Natural killer cell (primary cell): ENCODE measurements around the gene AMELX. TPM values are rescaled to one million over a fixed set of nuclear protein-coding genes. Genes with fewer than 3 reads are reported as not detected.

Experiments used
- ATAC-seq, 3 donors: fragments of 150-1000 bp in 2 of 3; fragments of 200-7000 bp in 1 of 3; cut with Tn5 transposase; 1 replicate in 1 of 3; 2 replicates in 2 of 3; pipeline ENCODE4 v1.10.0; 2021; ENCODE audit warnings: mild to moderate bottlenecking in 2 of 3, moderate library complexity in 2 of 3
- DNase-seq, 2 donors: peaks; one replicate each; pipeline versions ENCODE4 v3.0.0 to v3.0.0-alpha.2; 2013 to 2021; ENCODE audit warnings: mixed read lengths in 1 of 2
- H3K27ac ChIP-seq: one replicate; pipeline ENCODE4 v1.5.1; 2013; ENCODE audit warnings: mild to moderate bottlenecking, low read length
- H3K27me3 ChIP-seq: one replicate; pipeline ENCODE4 v1.6.1; 2013; ENCODE audit warnings: low read length; ENCODE audit not compliant: control insufficient read depth, insufficient read depth
- H3K36me3 ChIP-seq: one replicate; pipeline ENCODE4 v1.6.1; 2013; ENCODE audit warnings: low read length; ENCODE audit not compliant: control insufficient read depth, insufficient read depth
- H3K4me1 ChIP-seq: one replicate; pipeline ENCODE4 v1.6.1; 2013; ENCODE audit warnings: low read length; ENCODE audit not compliant: control insufficient read depth, insufficient read depth
- H3K4me3 ChIP-seq: one replicate; pipeline ENCODE4 v1.5.1; 2013; ENCODE audit warnings: low read length
- H3K9me3 ChIP-seq: one replicate; pipeline ENCODE4 v1.6.1; 2013; ENCODE audit warnings: low read length; ENCODE audit not compliant: control insufficient read depth, insufficient read depth
- H3K27ac Mint-ChIP-seq, 2 donors: one replicate each; pipeline ENCODE4 v1.8.0; 2022; ENCODE audit warnings: mild to moderate bottlenecking in 2 of 2, mixed read lengths in 2 of 2, moderate library complexity in 1 of 2
- H3K27me3 Mint-ChIP-seq, 2 donors: one replicate each; pipeline ENCODE4 v1.8.0; 2022; ENCODE audit warnings: low read depth in 2 of 2, mixed read lengths in 2 of 2
- H3K36me3 Mint-ChIP-seq: one replicate; pipeline ENCODE4 v1.8.0; 2022; ENCODE audit warnings: mixed read lengths
- H3K4me1 Mint-ChIP-seq, 2 donors: one replicate each; pipeline ENCODE4 v1.8.0; 2022; ENCODE audit warnings: mixed read lengths in 2 of 2
- H3K4me3 Mint-ChIP-seq: one replicate; pipeline ENCODE4 v1.8.0; 2022; ENCODE audit warnings: mild to moderate bottlenecking, moderate library complexity, mixed read lengths
- H3K9me3 Mint-ChIP-seq, 2 donors: one replicate each; pipeline ENCODE4 v1.8.0; 2022; ENCODE audit warnings: mixed read lengths in 2 of 2
- WGBS: methylation state at CpG from one replicate; pipeline ENCODE4 v1.1.7; 2013; ENCODE audit warnings: missing lambda C conversion rate; ENCODE audit not compliant: insufficient coverage; 5-methylcytosine and 5-hydroxymethylcytosine counted together
- intact Hi-C: fragments of 100-400 bp; cut with micrococcal nuclease; formaldehyde crosslinking; loops from one replicate; pipeline ENCODE4 v1.14.2; 2022
- total RNA-seq, 4 donors: library from RNA; stranded (reverse); fragments of 120-200 nt in 1 of 4; gene quantifications; one replicate each; pipeline versions ENCODE4 v1.2.3 to v1.2.4, GENCODE V29; 2013 to 2022
- TF ChIP-seq, protein P1 (sequence below): fragments of 200-600 bp; IDR thresholded peaks from one replicate; pipeline ENCODE4 v1.8.0; 2022; ENCODE audit warnings: antibody characterized with exemption

AMELX gene
- total RNA-seq, 3 donors from 2014 or later (not counting 1 experiment from before 2014, with no cell fraction given), result not detected

DNA sequence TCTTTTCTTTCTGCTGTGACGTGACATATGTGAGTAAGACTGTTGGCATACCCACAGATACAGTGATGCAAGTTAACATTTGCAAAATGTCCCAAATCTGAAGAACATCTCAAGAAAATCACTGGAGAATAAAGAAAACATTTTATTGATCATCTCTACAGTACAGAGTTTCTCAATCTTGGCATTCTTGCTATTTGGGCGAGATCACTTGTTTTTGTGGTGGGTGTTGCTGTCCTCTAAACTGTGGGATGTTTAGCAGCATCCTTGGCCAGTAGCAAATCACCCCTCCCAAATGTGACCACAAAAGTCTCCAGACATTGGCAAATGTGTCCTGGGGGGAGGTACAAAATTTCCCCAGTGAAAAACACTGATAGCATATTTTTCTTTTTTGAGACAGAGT is 28.8 kb downstream of the AMELX start:
- Histone ChIP-seq H3K4me3 (no peak overlapping the region), H3K9me3 (no peaks in the 10 kb centered on the region), H3K4me1 (no peaks in the 10 kb centered on the region), H3K27me3 (no peaks in the 10 kb centered on the region), H3K36me3 (no peaks in the 10 kb centered on the region), H3K27ac (no peak overlapping the region)
- 100% methylated on average over 1 of the region's 2 CpGs for WGBS
- Mint-ChIP-seq H3K4me1 (no peaks in the 10 kb centered on the region), H3K4me3 (no peak overlapping the region), H3K27ac (no peak overlapping the region), H3K36me3 (no peaks in the 10 kb centered on the region), H3K27me3 (no peaks in the 10 kb centered on the region), H3K9me3 (no peaks in the 10 kb centered on the region)
- TF ChIP-seq, protein P1, sequence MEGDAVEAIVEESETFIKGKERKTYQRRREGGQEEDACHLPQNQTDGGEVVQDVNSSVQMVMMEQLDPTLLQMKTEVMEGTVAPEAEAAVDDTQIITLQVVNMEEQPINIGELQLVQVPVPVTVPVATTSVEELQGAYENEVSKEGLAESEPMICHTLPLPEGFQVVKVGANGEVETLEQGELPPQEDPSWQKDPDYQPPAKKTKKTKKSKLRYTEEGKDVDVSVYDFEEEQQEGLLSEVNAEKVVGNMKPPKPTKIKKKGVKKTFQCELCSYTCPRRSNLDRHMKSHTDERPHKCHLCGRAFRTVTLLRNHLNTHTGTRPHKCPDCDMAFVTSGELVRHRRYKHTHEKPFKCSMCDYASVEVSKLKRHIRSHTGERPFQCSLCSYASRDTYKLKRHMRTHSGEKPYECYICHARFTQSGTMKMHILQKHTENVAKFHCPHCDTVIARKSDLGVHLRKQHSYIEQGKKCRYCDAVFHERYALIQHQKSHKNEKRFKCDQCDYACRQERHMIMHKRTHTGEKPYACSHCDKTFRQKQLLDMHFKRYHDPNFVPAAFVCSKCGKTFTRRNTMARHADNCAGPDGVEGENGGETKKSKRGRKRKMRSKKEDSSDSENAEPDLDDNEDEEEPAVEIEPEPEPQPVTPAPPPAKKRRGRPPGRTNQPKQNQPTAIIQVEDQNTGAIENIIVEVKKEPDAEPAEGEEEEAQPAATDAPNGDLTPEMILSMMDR, result no peak
- intact Hi-C loops, result no loop called here
- ATAC-seq (no peak), DNase-seq (no peak)

DNA sequence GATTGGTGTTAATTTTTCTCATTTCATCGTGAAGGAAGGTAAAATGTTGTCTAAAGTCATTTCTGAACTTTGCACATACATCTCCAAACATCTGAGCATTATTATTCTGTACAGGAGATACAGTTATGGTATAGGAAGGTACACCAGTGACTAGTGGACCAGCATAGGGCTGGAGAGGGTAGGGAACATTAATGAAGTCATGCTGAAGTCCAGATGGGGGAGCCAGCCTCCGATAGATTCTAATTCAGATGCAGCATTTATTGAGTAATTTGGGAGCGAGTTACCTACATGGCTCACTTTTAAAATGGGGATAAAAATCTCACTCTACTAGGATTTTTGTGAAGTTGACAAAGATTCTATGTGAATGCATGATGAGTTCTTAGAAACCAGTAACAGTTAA is 34.9 kb downstream of the AMELX start:
- H3K27ac Mint-ChIP-seq, result no peak overlapping the region
- 89% methylated on average over 1 of the region's 3 CpGs for WGBS
- H3K36me3 Mint-ChIP-seq, result no peaks in the 10 kb centered on the region
- no peaks in the 10 kb centered on the region for H3K36me3 ChIP-seq
- H3K4me3 ChIP-seq, result no peak overlapping the region
- ATAC-seq, result no peak
- H3K4me1 Mint-ChIP-seq, result no peaks in the 10 kb centered on the region
- no peaks in the 10 kb centered on the region for H3K4me1 ChIP-seq
- no peak overlapping the region for H3K27ac ChIP-seq
- H3K9me3 Mint-ChIP-seq, result no peaks in the 10 kb centered on the region
- TF ChIP-seq, protein P1, result no peak
- intact Hi-C loops, result no loop called here
- H3K27me3 Mint-ChIP-seq, result no peaks in the 10 kb centered on the region
- no peaks in the 10 kb centered on the region for H3K9me3 ChIP-seq
- H3K4me3 Mint-ChIP-seq, result no peak overlapping the region
- no peaks in the 10 kb centered on the region for H3K27me3 ChIP-seq
- no peak for DNase-seq

DNA sequence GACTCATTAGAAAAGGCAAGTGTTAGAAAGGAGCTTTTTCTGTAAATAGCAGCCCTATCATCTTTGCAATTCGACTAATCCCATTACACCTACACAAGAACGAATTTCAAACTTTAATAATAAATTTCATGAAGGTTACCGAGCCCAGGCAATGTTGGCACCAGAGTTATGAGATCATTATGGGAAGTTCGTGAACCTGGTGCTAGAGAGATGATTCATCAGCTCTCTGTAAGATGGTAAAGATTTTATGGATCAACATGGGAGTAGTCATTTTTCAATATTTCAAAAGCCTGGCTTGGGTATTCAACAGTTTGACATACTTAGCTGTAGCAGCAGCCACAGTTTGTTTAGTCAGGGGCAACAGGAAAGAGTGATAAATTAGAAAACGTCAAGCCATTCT is 35.8 kb downstream of the AMELX start:
- Mint-ChIP-seq H3K27me3 (no peaks in the 10 kb centered on the region), H3K27ac (no peak overlapping the region), H3K4me1 (no peaks in the 10 kb centered on the region), H3K9me3 (no peaks in the 10 kb centered on the region), H3K36me3 (no peaks in the 10 kb centered on the region), H3K4me3 (no peak overlapping the region)
- H3K4me3 ChIP-seq, result no peak overlapping the region
- intact Hi-C loops, result no loop called here
- ATAC-seq (no peak), DNase-seq (no peak)
- no peaks in the 10 kb centered on the region for H3K4me1 ChIP-seq
- H3K27ac ChIP-seq, result no peak overlapping the region
- no peaks in the 10 kb centered on the region for H3K36me3 ChIP-seq
- WGBS, result 43% methylated on average over 1 of the region's 5 CpGs
- H3K27me3 ChIP-seq, result no peaks in the 10 kb centered on the region
- TF ChIP-seq, protein P1, result no peak
- no peaks in the 10 kb centered on the region for H3K9me3 ChIP-seq

DNA sequence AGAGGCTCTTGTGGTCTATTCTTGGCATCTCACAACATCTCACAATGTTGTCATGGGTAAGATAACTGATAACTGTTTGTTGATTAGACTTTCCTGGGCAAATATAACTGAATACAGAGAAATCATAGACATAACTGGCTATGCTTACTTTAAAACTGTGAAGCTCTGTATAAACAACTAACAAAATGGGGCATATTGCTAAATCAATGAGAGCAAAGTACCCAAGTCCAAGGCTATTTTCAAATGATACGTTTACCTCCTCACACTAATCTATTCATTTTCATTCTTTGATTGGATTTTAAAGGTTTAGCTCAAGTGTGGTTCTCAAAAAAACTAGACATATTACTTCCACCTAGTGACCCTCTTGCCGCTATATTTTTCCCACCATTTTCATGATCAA is 38.6 kb downstream of the AMELX start:
- Histone ChIP-seq H3K4me3 (no peak overlapping the region), H3K36me3 (no peaks in the 10 kb centered on the region), H3K27me3 (no peaks in the 10 kb centered on the region), H3K9me3 (no peaks in the 10 kb centered on the region), H3K27ac (no peak overlapping the region), H3K4me1 (no peaks in the 10 kb centered on the region)
- ATAC-seq (no peak), DNase-seq (no peak)
- 100% methylated on average over 1 of the region's 2 CpGs for WGBS
- intact Hi-C loops, result no loop called here
- Mint-ChIP-seq H3K9me3 (no peaks in the 10 kb centered on the region), H3K27ac (no peak overlapping the region), H3K27me3 (no peaks in the 10 kb centered on the region), H3K36me3 (no peaks in the 10 kb centered on the region), H3K4me3 (no peak overlapping the region), H3K4me1 (no peaks in the 10 kb centered on the region)
- TF ChIP-seq, protein P1, result no peak
